ENCODE data around the gene PARP14.
"Not testable (repeated sequence)": the region's sequence is repeated elsewhere in the genome, so short reads cannot be mapped to it uniquely, and the experiment has no call there.

PARP14 gene

GRCh38 chr3:122728756-122729514 lies 48.3 kb downstream of the PARP14 start:
- H3K9ac ChIP-seq (ENCODE audit: low read depth, low read length) = no peak overlapping the region
- H3K36me3 ChIP-seq (ENCODE audit: control insufficient read depth, insufficient read depth, low read length) = no peaks in the 10 kb centered on the region
- peaks cover 8% of the 10 kb centered on the region for H3K9me3 ChIP-seq (ENCODE audit: control insufficient read depth, insufficient read depth, low read length)

GRCh38 chr3:122730240-122730639 lies 49.6 kb downstream of the PARP14 start:
- Histone ChIP-seq H3K9ac (ENCODE audit: low read depth, low read length) (no peak overlapping the region), H3K36me3 (ENCODE audit: control insufficient read depth, insufficient read depth, low read length) (no peaks in the 10 kb centered on the region), H3K27me3 (ENCODE audit: control insufficient read depth, insufficient read depth, low read length) (no peaks in the 10 kb centered on the region), H3K4me3 (ENCODE audit: low read depth, low read length) (no peak overlapping the region), H3K9me3 (ENCODE audit: control insufficient read depth, insufficient read depth, low read length) (peaks cover 5% of the 10 kb centered on the region), H3K4me1 (ENCODE audit: control insufficient read depth, insufficient read depth, low read length) (no peaks in the 10 kb centered on the region)

More at GRCh38 chr3:122728756-122729514, 48.3 kb downstream of the PARP14 start:
- Histone ChIP-seq H3K4me1 (ENCODE audit: control insufficient read depth, insufficient read depth, low read length) (no peaks in the 10 kb centered on the region), H3K4me3 (ENCODE audit: low read depth, low read length) (no peak overlapping the region), H3K27me3 (ENCODE audit: control insufficient read depth, insufficient read depth, low read length) (no peaks in the 10 kb centered on the region)

DNA sequence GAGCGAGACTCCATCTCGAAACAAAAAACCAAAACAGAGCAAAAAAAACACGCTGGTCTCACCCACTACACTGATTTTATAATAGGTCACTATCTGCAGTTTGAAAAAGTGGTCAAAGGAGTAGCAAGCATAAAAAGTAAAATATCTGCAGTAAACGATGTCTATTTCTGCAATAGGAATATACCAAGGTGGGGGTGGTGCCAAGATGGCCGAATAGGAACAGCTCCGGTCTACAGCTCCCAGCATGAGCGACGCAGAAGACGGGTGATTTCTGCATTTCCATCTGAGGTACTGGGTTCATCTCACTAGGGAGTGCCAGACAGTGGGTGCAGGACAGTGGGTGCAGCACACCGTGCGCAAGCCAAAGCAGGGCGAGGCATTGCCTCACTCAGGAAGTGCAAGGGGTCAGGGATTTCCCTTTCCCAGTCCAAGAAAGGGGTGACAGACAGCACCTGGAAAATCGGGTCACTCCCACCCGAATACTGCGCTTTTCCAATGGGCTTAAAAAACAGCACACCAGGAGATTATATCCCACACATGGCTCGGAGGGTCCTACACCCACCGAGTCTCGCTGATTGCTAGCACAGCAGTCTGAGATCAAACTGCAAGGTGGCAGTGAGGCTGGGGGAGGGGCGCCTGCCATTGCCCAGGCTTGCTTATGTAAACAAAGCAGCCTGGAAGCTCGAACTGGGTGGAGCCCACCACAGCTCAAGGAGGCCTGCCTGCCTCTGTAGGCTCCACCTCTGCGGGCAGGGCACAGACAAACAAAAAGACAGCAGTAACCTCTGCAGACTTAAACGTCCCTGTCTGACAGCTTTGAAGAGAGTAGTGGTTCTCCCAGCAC lies 52.3 kb downstream of the PARP14 start:
- not testable (repeated sequence) for H3K9ac ChIP-seq (ENCODE audit: low read depth, low read length); H3K36me3 ChIP-seq (ENCODE audit: control insufficient read depth, insufficient read depth, low read length); H3K9me3 ChIP-seq (ENCODE audit: control insufficient read depth, insufficient read depth, low read length); H3K4me1 ChIP-seq (ENCODE audit: control insufficient read depth, insufficient read depth, low read length); H3K27me3 ChIP-seq (ENCODE audit: control insufficient read depth, insufficient read depth, low read length); H3K4me3 ChIP-seq (ENCODE audit: low read depth, low read length)

DNA sequence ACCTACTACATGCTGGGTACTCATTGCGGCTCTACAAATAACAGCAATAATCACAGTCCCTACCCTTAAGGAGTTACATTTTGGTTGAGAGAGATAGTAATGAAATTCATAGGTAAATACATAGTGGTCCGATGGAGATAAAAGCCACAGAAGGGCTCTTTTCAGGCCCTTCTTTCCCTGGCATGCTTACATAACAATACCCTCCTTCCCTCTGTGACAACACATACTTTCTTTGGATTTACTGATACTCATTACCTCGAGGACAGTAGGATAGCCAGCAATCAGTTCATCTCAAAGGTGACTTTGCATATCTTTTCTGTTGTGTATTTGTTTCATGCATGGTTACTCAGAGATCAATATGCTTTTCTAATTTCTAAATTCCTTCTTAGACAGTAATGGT lies 58.5 kb downstream of the PARP14 start:
- no peak overlapping the region for H3K9ac ChIP-seq (ENCODE audit: low read depth, low read length)
- H3K9me3 ChIP-seq (ENCODE audit: control insufficient read depth, insufficient read depth, low read length) = no peaks in the 10 kb centered on the region
- H3K36me3 ChIP-seq (ENCODE audit: control insufficient read depth, insufficient read depth, low read length) = no peaks in the 10 kb centered on the region
- H3K4me1 ChIP-seq (ENCODE audit: control insufficient read depth, insufficient read depth, low read length) = peaks cover 3% of the 10 kb centered on the region
- no peaks in the 10 kb centered on the region for H3K27me3 ChIP-seq (ENCODE audit: control insufficient read depth, insufficient read depth, low read length)
- no peak overlapping the region for H3K4me3 ChIP-seq (ENCODE audit: low read depth, low read length)

DNA sequence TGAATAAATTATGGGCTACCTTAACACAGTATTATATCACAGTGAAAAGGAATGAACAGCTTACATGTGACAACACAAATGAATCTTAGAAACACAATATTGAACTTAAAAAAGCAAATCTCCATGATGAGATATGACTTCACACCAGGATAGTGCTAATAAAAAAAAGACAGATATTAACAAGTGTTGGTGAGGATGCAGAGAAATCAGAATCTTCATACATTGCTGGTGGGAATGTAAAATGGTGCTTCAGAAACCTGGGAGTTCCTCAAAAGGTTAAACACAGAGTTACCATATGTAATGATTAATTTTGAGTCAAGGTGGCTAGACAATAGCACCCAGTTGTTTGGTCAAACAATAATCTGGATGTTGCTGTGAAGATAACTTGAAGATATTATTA lies 61.6 kb downstream of the PARP14 start:
- Histone ChIP-seq H3K4me1 (ENCODE audit: control insufficient read depth, insufficient read depth, low read length) (peaks cover 3% of the 10 kb centered on the region), H3K27me3 (ENCODE audit: control insufficient read depth, insufficient read depth, low read length) (no peaks in the 10 kb centered on the region), H3K9ac (ENCODE audit: low read depth, low read length) (no peak overlapping the region), H3K4me3 (ENCODE audit: low read depth, low read length) (no peak overlapping the region), H3K9me3 (ENCODE audit: control insufficient read depth, insufficient read depth, low read length) (peaks cover 3% of the 10 kb centered on the region), H3K36me3 (ENCODE audit: control insufficient read depth, insufficient read depth, low read length) (no peaks in the 10 kb centered on the region)

GRCh38 chr3:122743581-122744120 lies 63.0 kb downstream of the PARP14 start:
- H3K4me1 ChIP-seq (ENCODE audit: control insufficient read depth, insufficient read depth, low read length) = peaks cover 3% of the 10 kb centered on the region
- H3K9ac ChIP-seq (ENCODE audit: low read depth, low read length) = no peak overlapping the region
- no peaks in the 10 kb centered on the region for H3K36me3 ChIP-seq (ENCODE audit: control insufficient read depth, insufficient read depth, low read length)
- peaks cover 3% of the 10 kb centered on the region for H3K9me3 ChIP-seq (ENCODE audit: control insufficient read depth, insufficient read depth, low read length)
- H3K4me3 ChIP-seq (ENCODE audit: low read depth, low read length) = no peak overlapping the region
- H3K27me3 ChIP-seq (ENCODE audit: control insufficient read depth, insufficient read depth, low read length) = no peaks in the 10 kb centered on the region

- H3K4me1 ChIP-seq (ENCODE audit: control insufficient read depth, insufficient read depth, low read length) = no peaks in the 10 kb centered on the region
- no peak overlapping the region for H3K4me3 ChIP-seq (ENCODE audit: low read depth, low read length)
- H3K27me3 ChIP-seq (ENCODE audit: control insufficient read depth, insufficient read depth, low read length) = no peaks in the 10 kb centered on the region
- no peak overlapping the region for H3K9ac ChIP-seq (ENCODE audit: low read depth, low read length)
- peaks cover 3% of the 10 kb centered on the region for H3K9me3 ChIP-seq (ENCODE audit: control insufficient read depth, insufficient read depth, low read length)
- no peaks in the 10 kb centered on the region for H3K36me3 ChIP-seq (ENCODE audit: control insufficient read depth, insufficient read depth, low read length)
These were observed 64.9 kb downstream of the PARP14 start for GRCh38 chr3:122745369-122746021.

DNA sequence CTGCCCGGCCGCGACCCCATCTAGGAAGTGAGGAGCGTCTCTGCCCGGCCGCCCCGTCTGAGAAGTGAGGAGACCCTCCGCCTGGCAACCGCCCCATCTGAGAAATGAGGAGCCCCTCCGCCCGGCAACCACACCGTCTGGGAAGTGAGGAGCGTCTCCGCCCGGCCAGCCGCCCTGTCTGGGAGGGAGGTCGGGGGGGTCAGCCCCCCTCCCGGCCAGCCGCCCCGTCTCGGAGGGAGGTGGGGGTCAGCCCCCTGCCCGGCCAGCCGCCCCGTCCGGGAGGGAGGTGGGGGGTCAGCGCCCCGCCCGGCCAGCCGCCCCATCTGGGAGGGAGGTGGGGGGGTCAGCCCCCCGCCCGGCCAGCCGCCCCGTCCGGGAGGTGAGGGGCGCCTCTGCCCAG lies 66.7 kb downstream of the PARP14 start:
- not testable (repeated sequence) for H3K9ac ChIP-seq (ENCODE audit: low read depth, low read length); H3K27me3 ChIP-seq (ENCODE audit: control insufficient read depth, insufficient read depth, low read length); H3K9me3 ChIP-seq (ENCODE audit: control insufficient read depth, insufficient read depth, low read length); H3K4me1 ChIP-seq (ENCODE audit: control insufficient read depth, insufficient read depth, low read length); H3K4me3 ChIP-seq (ENCODE audit: low read depth, low read length); H3K36me3 ChIP-seq (ENCODE audit: control insufficient read depth, insufficient read depth, low read length)

- Histone ChIP-seq H3K4me1 (ENCODE audit: control insufficient read depth, insufficient read depth, low read length) (no peaks in the 10 kb centered on the region), H3K9me3 (ENCODE audit: control insufficient read depth, insufficient read depth, low read length) (peaks cover 3% of the 10 kb centered on the region), H3K9ac (ENCODE audit: low read depth, low read length) (no peak overlapping the region), H3K4me3 (ENCODE audit: low read depth, low read length) (no peak overlapping the region), H3K36me3 (ENCODE audit: control insufficient read depth, insufficient read depth, low read length) (no peaks in the 10 kb centered on the region), H3K27me3 (ENCODE audit: control insufficient read depth, insufficient read depth, low read length) (no peaks in the 10 kb centered on the region)
These were observed 67.7 kb downstream of the PARP14 start for GRCh38 chr3:122748347-122748746.

GRCh38 chr3:122754929-122755328 lies 74.3 kb downstream of the PARP14 start:
- Histone ChIP-seq H3K4me3 (ENCODE audit: low read depth, low read length) (no peak overlapping the region), H3K36me3 (ENCODE audit: control insufficient read depth, insufficient read depth, low read length) (no peaks in the 10 kb centered on the region), H3K9me3 (ENCODE audit: control insufficient read depth, insufficient read depth, low read length) (no peaks in the 10 kb centered on the region), H3K27me3 (ENCODE audit: control insufficient read depth, insufficient read depth, low read length) (no peaks in the 10 kb centered on the region), H3K9ac (ENCODE audit: low read depth, low read length) (no peak overlapping the region), H3K4me1 (ENCODE audit: control insufficient read depth, insufficient read depth, low read length) (no peaks in the 10 kb centered on the region)

- H3K36me3 ChIP-seq (ENCODE audit: control insufficient read depth, insufficient read depth, low read length) = no peaks in the 10 kb centered on the region
- H3K27me3 ChIP-seq (ENCODE audit: control insufficient read depth, insufficient read depth, low read length) = no peaks in the 10 kb centered on the region
- H3K9me3 ChIP-seq (ENCODE audit: control insufficient read depth, insufficient read depth, low read length) = no peaks in the 10 kb centered on the region
- H3K9ac ChIP-seq (ENCODE audit: low read depth, low read length) = no peak overlapping the region
- no peak overlapping the region for H3K4me3 ChIP-seq (ENCODE audit: low read depth, low read length)
- H3K4me1 ChIP-seq (ENCODE audit: control insufficient read depth, insufficient read depth, low read length) = peaks cover under 1% of the 10 kb centered on the region
These were observed 74.9 kb downstream of the PARP14 start for GRCh38 chr3:122755491-122755890.

Data from iPS-15b (cell line).